ENCODE data around the gene TMEM174.
A peak's percentile ranks its signal among the peaks of the same experiment; 100 is the strongest.

TMEM174 gene

DNA sequence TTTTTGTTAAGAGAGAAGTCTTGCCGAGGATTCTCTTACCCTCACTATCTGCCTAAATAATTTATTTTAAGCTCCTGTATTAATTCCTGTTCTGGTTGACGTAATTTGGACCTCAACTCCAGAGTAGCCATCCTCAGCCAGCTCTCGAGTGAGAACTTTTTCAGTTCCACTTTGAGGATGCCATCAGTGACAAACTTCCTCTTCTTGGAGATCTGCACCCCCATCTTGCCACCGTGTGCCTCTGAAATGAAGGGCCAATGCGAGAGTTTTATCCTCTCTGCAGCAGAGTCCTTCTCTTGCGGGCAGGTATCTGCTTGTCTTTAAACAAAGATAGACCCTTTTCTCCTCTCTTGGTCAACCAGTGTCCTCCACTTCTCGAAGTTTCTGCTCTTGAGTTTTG lies 19.5 kb upstream of the TMEM174 start:
- Histone ChIP-seq H2AK5ac (ENCODE audit: low read length, severe bottlenecking) (peak overlapping the region; percentile 99), H3K79me1 (replicated peaks; ENCODE audit: low read length, poor library complexity, severe bottlenecking) (no peaks in the 10 kb centered on the region), H3K9me3 (ENCODE audit: control insufficient read depth, low read length) (no peaks in the 10 kb centered on the region), H3K23ac (ENCODE audit: low read length in 2 of 2) (no peak overlapping the region), H4K91ac (ENCODE audit: low read length) (no peak overlapping the region), H2BK120ac (ENCODE audit: low read depth, low read length) (no peak overlapping the region), H2BK12ac (ENCODE audit: low read length in 2 of 2) (no peak overlapping the region), H3K36me3 (ENCODE audit: control insufficient read depth in 1 of 2, insufficient read depth in 2 of 2, low read depth in 1 of 2, low read length in 2 of 2) (no peaks in the 10 kb centered on the region), H3K4me3 (ENCODE audit: insufficient read depth in 1 of 2, low read depth in 1 of 2, low read length in 2 of 2) (no peak overlapping the region), H4K8ac (ENCODE audit: low read length) (no peak overlapping the region), H3K18ac (ENCODE audit: low read depth in 1 of 2, low read length in 2 of 2) (no peak overlapping the region), H3K9ac (ENCODE audit: low read length) (no peak overlapping the region), H3K4me2 (ENCODE audit: low read length, poor library complexity, severe bottlenecking) (no peak overlapping the region), H3K27ac (ENCODE audit: low read length, poor library complexity, severe bottlenecking) (peak overlapping the region; percentile 86), H3K4me1 (ENCODE audit: control insufficient read depth, insufficient read depth, low read depth, low read length) (peaks cover 33% of the 10 kb centered on the region), H3K27me3 (ENCODE audit: control insufficient read depth in 1 of 2, insufficient read depth in 1 of 2, low read length in 2 of 2) (no peaks in the 10 kb centered on the region), H3K14ac (ENCODE audit: low read length in 2 of 2) (no peak overlapping the region), H2AFZ (ENCODE audit: low read depth, low read length) (no peak overlapping the region), H3K4ac (ENCODE audit: low read depth in 1 of 2, low read length in 2 of 2) (no peak overlapping the region), H2BK15ac (ENCODE audit: low read depth, poor library complexity, severe bottlenecking) (no peak overlapping the region), H2BK5ac (ENCODE audit: low read depth, low read length, poor library complexity, severe bottlenecking) (peak overlapping the region; percentile 69)
- DNase-seq, result no peak
- WGBS, result 83% methylated on average over 7 of the region's 7 CpGs

DNA sequence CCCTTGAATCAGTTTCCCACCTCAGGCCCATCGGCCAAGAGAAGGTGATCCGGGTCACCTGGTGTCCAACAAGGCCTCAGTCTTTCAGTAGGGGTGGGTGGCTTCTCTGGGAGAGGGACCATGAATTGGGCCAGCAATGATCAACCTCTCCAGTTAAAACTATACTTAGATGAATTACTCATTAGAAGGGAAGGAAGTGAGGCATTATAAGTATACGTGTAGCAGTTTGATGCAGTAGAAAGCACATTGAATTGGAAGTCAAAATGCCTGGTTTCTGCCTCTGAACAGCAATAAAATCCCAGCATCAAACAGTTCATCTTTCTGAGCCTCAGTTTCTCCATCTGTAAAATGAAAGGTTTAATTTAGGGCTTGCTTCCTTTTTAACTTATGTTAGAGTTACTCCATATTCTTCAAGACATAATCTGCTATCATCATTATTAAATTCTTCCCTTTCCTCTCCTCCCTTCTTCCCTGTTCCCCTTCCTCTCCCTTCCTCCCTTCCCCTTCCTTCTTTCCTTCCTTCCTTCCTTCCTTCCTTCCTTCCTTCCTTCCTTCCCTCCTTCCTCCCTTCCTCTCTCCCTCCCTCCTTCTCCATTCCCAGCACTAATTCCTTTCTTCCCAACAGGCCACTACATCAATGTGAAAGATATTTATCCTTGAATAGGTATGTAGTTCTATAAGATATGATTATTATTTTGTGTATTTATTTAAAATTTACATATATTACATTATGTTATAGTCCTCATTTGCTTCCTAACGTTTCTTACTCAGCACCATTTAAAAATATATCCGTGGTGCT lies 18.6 kb upstream of the TMEM174 start:
- Histone ChIP-seq H2BK5ac (ENCODE audit: low read depth, low read length, poor library complexity, severe bottlenecking) (peak overlapping the region; percentile 69), H2BK120ac (ENCODE audit: low read depth, low read length) (no peak overlapping the region), H3K9me3 (ENCODE audit: control insufficient read depth, low read length) (no peaks in the 10 kb centered on the region), H2AFZ (ENCODE audit: low read depth, low read length) (no peak overlapping the region), H3K4me2 (ENCODE audit: low read length, poor library complexity, severe bottlenecking) (no peak overlapping the region), H3K79me1 (replicated peaks; ENCODE audit: low read length, poor library complexity, severe bottlenecking) (no peaks in the 10 kb centered on the region), H4K91ac (ENCODE audit: low read length) (no peak overlapping the region), H3K23ac (ENCODE audit: low read length in 2 of 2) (no peak overlapping the region), H2BK12ac (ENCODE audit: low read length in 2 of 2) (no peak overlapping the region), H3K18ac (ENCODE audit: low read depth in 1 of 2, low read length in 2 of 2) (no peak overlapping the region), H3K9ac (ENCODE audit: low read length) (no peak overlapping the region), H2AK5ac (ENCODE audit: low read length, severe bottlenecking) (peak overlapping the region; percentile 99), H3K4me1 (ENCODE audit: control insufficient read depth, insufficient read depth, low read depth, low read length) (peaks cover 38% of the 10 kb centered on the region), H3K27ac (ENCODE audit: low read length, poor library complexity, severe bottlenecking) (peak overlapping the region; percentile 80), H3K4ac (ENCODE audit: low read depth in 1 of 2, low read length in 2 of 2) (no peak overlapping the region), H3K27me3 (ENCODE audit: control insufficient read depth in 1 of 2, insufficient read depth in 1 of 2, low read length in 2 of 2) (peaks cover 0 to 6% of the 10 kb centered on the region in 2 experiments), H3K36me3 (ENCODE audit: control insufficient read depth in 1 of 2, insufficient read depth in 2 of 2, low read depth in 1 of 2, low read length in 2 of 2) (no peaks in the 10 kb centered on the region), H3K4me3 (ENCODE audit: insufficient read depth in 1 of 2, low read depth in 1 of 2, low read length in 2 of 2) (no peak overlapping the region), H3K14ac (ENCODE audit: low read length in 2 of 2) (no peak overlapping the region), H2BK15ac (ENCODE audit: low read depth, poor library complexity, severe bottlenecking) (no peak overlapping the region), H4K8ac (ENCODE audit: low read length) (no peak overlapping the region)
- DNase-seq, result no peak
- 100% methylated on average over 3 of the region's 5 CpGs for WGBS

DNA sequence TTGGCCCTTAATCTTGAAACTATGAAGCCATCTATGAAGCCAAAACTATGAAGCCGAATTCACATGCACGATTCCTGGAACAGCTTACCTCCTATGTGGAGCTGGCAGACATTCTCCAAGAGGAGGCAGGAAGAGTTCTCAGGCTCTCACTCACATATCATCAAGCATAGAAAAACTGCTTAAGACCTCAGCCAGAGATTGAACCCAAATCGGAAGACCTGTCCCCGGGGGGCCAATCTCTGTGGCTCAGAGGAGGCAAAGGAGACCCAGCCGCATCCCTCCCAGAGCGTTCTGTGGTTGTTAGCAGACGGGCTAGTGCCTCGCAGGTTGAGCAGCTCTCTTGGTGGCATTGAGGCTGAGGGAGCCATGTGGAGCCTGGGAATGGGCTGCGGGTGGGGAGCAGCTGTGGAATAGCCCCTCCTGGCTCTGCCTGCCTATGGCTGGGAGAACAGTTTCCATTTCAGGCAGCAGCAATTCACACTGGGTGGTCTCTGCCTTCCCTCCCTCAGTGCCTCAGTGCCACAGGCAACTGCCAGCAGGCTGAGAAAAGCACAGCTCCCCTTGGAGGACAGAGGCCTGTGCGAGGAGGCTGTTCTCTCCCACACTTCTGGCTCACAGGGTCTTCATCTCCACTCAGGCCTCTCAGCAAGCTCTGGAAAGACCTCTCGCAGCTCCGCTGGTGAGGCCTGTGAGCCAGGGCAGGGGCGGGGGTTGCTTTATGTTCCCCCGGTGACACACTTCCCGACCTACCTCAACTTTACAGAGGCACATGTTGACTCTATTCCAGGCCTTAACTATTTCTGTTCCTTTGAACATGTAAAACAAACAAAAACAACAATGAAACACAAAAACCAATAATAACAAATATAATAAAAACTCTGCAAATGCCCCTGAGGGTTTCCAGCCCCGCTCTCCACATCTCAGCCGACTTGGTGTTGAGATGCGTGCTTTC lies 17.4 kb upstream of the TMEM174 start:
- no peak overlapping the region for H4K91ac ChIP-seq (ENCODE audit: low read length)
- H3K27ac ChIP-seq (ENCODE audit: low read length, poor library complexity, severe bottlenecking), result peak overlapping the region; percentile 77
- DNase-seq, result peak; percentile 4
- H2BK120ac ChIP-seq (ENCODE audit: low read depth, low read length), result no peak overlapping the region
- H3K9ac ChIP-seq (ENCODE audit: low read length), result no peak overlapping the region
- no peaks in the 10 kb centered on the region for H3K9me3 ChIP-seq (ENCODE audit: control insufficient read depth, low read length)
- no peak overlapping the region for H3K23ac ChIP-seq (ENCODE audit: low read length in 2 of 2)
- H3K18ac ChIP-seq (ENCODE audit: low read depth in 1 of 2, low read length in 2 of 2), result peak overlapping the region in 1 of 2 experiments; percentile 8
- no peak overlapping the region for H2BK12ac ChIP-seq (ENCODE audit: low read length in 2 of 2)
- peaks cover 35% of the 10 kb centered on the region for H3K4me1 ChIP-seq (ENCODE audit: control insufficient read depth, insufficient read depth, low read depth, low read length)
- peaks cover 0 to 15% of the 10 kb centered on the region in 2 experiments for H3K27me3 ChIP-seq (ENCODE audit: control insufficient read depth in 1 of 2, insufficient read depth in 1 of 2, low read length in 2 of 2)
- H2AK5ac ChIP-seq (ENCODE audit: low read length, severe bottlenecking), result peak overlapping the region; percentile 94
- no peak overlapping the region for H3K4me3 ChIP-seq (ENCODE audit: insufficient read depth in 1 of 2, low read depth in 1 of 2, low read length in 2 of 2)
- H3K4me2 ChIP-seq (ENCODE audit: low read length, poor library complexity, severe bottlenecking), result no peak overlapping the region
- H3K14ac ChIP-seq (ENCODE audit: low read length in 2 of 2), result peak overlapping the region in 1 of 2 experiments; percentile 44
- no peaks in the 10 kb centered on the region for H3K79me1 ChIP-seq (replicated peaks; ENCODE audit: low read length, poor library complexity, severe bottlenecking)
- no peaks in the 10 kb centered on the region for H3K36me3 ChIP-seq (ENCODE audit: control insufficient read depth in 1 of 2, insufficient read depth in 2 of 2, low read depth in 1 of 2, low read length in 2 of 2)
- peak overlapping the region; percentile 10 for H4K8ac ChIP-seq (ENCODE audit: low read length)
- H3K4ac ChIP-seq (ENCODE audit: low read depth in 1 of 2, low read length in 2 of 2), result no peak overlapping the region
- H2BK15ac ChIP-seq (ENCODE audit: low read depth, poor library complexity, severe bottlenecking), result no peak overlapping the region
- H2BK5ac ChIP-seq (ENCODE audit: low read depth, low read length, poor library complexity, severe bottlenecking), result peak overlapping the region; percentile 77
- no peak overlapping the region for H2AFZ ChIP-seq (ENCODE audit: low read depth, low read length)
- 73% methylated on average over 18 of the region's 18 CpGs for WGBS
